ENCODE data around the gene GYPB.
"Not testable (repeated sequence)": the region's sequence is repeated elsewhere in the genome, so short reads cannot be mapped to it uniquely, and the experiment has no call there.

Gene GYPB

GRCh38 chr4:144008602-144009001 is 10.6 kb downstream of the GYPB start:
- not testable (repeated sequence) for DNase-seq

- not testable (repeated sequence) for DNase-seq
Measured at GRCh38 chr4:144007960-144008359, 11.2 kb downstream of the GYPB start.

GRCh38 chr4:144006200-144006803 is 12.9 kb downstream of the GYPB start:
- DNase-seq: not testable (repeated sequence)

- not testable (repeated sequence) for DNase-seq
Measured at GRCh38 chr4:144005558-144005953, 13.6 kb downstream of the GYPB start.

GRCh38 chr4:144004868-144005557 is 14.2 kb downstream of the GYPB start:
- DNase-seq: not testable (repeated sequence)

- DNase-seq: not testable (repeated sequence)
Measured at GRCh38 chr4:144003890-144004265, 15.3 kb downstream of the GYPB start.

GRCh38 chr4:144003205-144003889 is 15.8 kb downstream of the GYPB start:
- not testable (repeated sequence) for DNase-seq

- not testable (repeated sequence) for DNase-seq
Measured at GRCh38 chr4:144000331-144000995, 18.7 kb downstream of the GYPB start.

- DNase-seq: peak; percentile 31
Measured at GRCh38 chr4:143996193-143996592, 23.0 kb downstream of the GYPB start.

GRCh38 chr4:143991761-143992160 is 27.4 kb downstream of the GYPB start:
- not testable (repeated sequence) for DNase-seq

- DNase-seq: not testable (repeated sequence)
Measured at GRCh38 chr4:143990717-143991116, 28.5 kb downstream of the GYPB start.

- DNase-seq: peak; percentile 1
Measured at GRCh38 chr4:143986180-143986579, 33.0 kb downstream of the GYPB start.

- not testable (repeated sequence) for DNase-seq
Measured at GRCh38 chr4:143980776-143981175, 38.4 kb downstream of the GYPB start.

- not testable (repeated sequence) for DNase-seq
Measured at GRCh38 chr4:143975527-143975926, 43.7 kb downstream of the GYPB start.

- not testable (repeated sequence) for DNase-seq
Measured at GRCh38 chr4:143974021-143974420, 45.2 kb downstream of the GYPB start.

- DNase-seq: no peak
Measured at GRCh38 chr4:143961075-143961474, 58.1 kb downstream of the GYPB start.

- DNase-seq: not testable (repeated sequence)
Measured at GRCh38 chr4:143955306-143955705, 63.9 kb downstream of the GYPB start.

GRCh38 chr4:143951458-143951972 is 67.7 kb downstream of the GYPB start:
- DNase-seq: not testable (repeated sequence)

- DNase-seq: not testable (repeated sequence)
Measured at GRCh38 chr4:143950967-143951366, 68.2 kb downstream of the GYPB start.

- not testable (repeated sequence) for DNase-seq
Measured at GRCh38 chr4:143950185-143950584, 69.0 kb downstream of the GYPB start.

- not testable (repeated sequence) for DNase-seq
Measured at GRCh38 chr4:143947493-143947892, 71.7 kb downstream of the GYPB start.
